Right renal cortex interstitium (tissue), 3 donors: ENCODE results near the gene CCR7. TPM values are rescaled to one million over a fixed set of nuclear protein-coding genes. Genes with fewer than 3 reads are reported as not detected.

Experiments used
- polyA plus RNA-seq, 3 donors: library from polyadenylated mRNA; unstranded; fragments of 120-200 nt; gene quantifications; one replicate each; pipeline ENCODE4 v1.2.1, GENCODE V29; 2013; ENCODE audit not compliant: insufficient read length in 3 of 3

Gene CCR7
- polyA plus RNA-seq, 3 donors: 0.21 to 0.40 (median 0.24) TPM

Other genes with a start within 250 kb of the CCR7 start
- gene GJD3, start 200.7 kb downstream of the CCR7 start, polyA plus RNA-seq: not detected
- 100 to 1,000 TPM; 163 to 174 (median 168) TPM for gene TOP2A, start 147.6 kb downstream of the CCR7 start, polyA plus RNA-seq
- gene IGFBP4, start 122.0 kb downstream of the CCR7 start, polyA plus RNA-seq: 100 to 1,000 TPM; 340 to 390 (median 388) TPM
- under 1 TPM in 2 of 3 donors, not detected in 1; 0.06 to 0.17 TPM for gene TNS4, start 63.8 kb downstream of the CCR7 start, polyA plus RNA-seq
- 100 to 1,000 TPM; 272 to 303 (median 302) TPM for gene SMARCE1, start 82.3 kb upstream of the CCR7 start, polyA plus RNA-seq
- under 1 TPM in 2 of 3 donors, not detected in 1; 0.14 to 0.24 TPM for gene KRT222, start 99.7 kb upstream of the CCR7 start, polyA plus RNA-seq
- not detected for gene KRT24, start 138.3 kb upstream of the CCR7 start, polyA plus RNA-seq
- under 1 TPM in 2 of 3 donors, not detected in 1; 0.07 TPM for gene KRT25, start 189.9 kb upstream of the CCR7 start, polyA plus RNA-seq
- not detected for gene KRT26, start 206.7 kb upstream of the CCR7 start, polyA plus RNA-seq
- not detected for gene KRT27, start 217.1 kb upstream of the CCR7 start, polyA plus RNA-seq
- gene KRT28, start 234.5 kb upstream of the CCR7 start, polyA plus RNA-seq: not detected